IPS-NIHi11 (cell line): ENCODE data around the gene NCOA1.
A peak's percentile ranks its signal among the peaks of the same experiment; 100 is the strongest.
"Not testable (repeated sequence)": the region's sequence is repeated elsewhere in the genome, so short reads cannot be mapped to it uniquely, and the experiment has no call there.

Experiments
- DNase-seq: peaks from one replicate; pipeline ENCODE4 v3.0.0; 2012; ENCODE audit warnings: mixed read lengths, low spot score

NCOA1 gene

GRCh38 chr2:24539258-24539657, 48.2 kb downstream of the NCOA1 start:
- DNase-seq, result no peak

DNA sequence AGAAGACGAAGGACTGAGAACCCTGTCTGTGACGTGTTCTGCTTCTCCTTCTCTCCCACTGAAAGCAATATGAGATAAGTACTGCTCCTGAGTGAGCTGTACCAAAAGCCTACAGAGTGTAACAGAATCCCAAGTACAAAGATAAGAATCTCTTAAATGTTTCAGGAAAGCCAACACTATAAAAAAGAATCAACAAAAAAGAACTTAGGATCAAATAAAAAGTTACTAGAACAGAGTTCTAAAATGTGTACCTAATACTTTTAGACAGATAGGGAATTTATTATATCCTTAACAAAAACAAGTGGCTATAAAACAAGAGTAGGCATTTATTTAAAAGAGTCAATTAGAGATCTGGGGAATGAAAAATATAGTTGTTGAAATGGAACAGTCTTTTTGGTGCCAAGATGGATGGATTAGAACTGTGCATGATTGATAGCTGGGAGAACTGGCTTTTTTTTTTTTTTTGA, 49.0 kb downstream of the NCOA1 start:
- DNase-seq, result no peak

- no peak for DNase-seq
These were observed 50.6 kb downstream of the NCOA1 start for GRCh38 chr2:24541621-24542020.

DNA sequence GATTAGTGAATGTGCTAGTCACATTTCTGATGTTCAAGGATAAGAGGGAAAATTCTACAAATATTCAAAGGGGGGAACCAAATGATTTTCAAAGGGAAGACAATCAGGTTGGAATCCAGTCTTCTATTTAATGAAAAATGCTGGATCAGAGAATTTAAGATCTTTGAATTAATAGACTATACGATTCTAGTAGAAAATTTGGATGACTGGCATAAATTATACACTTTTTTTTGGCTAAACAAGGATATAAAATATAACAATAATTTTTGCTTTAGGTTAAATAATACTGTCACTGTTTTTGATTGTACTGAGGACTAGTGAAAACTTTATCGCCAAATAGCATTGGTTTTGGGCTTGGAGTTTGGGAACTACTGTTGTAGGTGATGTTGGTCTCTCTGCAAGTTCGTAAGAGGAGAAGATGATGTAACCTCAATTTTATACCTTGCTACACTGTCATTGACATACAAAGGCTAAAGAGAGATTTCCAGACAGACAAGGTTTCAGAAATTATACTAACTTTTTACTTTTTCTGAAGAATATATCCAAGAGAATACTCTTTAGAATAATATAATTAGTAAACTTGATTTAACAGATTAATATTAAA, 51.3 kb downstream of the NCOA1 start:
- no peak for DNase-seq

GRCh38 chr2:24543252-24543651, 52.2 kb downstream of the NCOA1 start:
- peak; percentile 25 for DNase-seq

DNA sequence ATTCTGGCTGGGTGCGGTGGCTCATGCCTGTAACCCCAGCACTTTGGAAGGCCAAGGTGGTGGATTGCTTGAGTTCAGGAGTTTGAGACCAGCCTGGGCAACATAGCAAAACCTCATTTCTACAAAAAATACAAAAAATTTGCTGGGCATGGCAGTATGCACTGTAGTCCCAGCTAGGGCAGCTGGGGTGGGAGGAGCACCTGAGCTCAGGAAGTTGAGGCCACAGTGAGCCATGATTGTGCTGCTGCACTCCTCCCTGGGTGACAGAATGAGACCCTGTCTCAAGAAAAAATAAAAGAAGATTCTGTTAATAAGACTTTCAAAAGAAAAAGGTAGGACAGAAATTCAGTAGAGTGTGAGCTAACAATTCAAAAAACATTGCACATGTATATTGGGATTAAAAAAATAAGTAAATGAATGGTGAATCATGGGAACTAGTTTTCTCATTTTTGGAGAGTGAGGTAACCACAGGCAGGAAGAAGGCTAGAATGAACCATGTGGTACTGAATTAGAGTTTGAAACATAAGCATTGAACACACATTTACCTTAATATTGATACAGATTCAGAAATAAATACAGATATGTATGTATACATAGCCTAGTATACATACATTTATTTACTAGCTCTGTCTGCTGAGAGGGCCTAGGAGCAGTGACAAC, 53.5 kb downstream of the NCOA1 start:
- DNase-seq, result no peak

GRCh38 chr2:24546669-24547068, 55.6 kb downstream of the NCOA1 start:
- DNase-seq, result no peak

DNA sequence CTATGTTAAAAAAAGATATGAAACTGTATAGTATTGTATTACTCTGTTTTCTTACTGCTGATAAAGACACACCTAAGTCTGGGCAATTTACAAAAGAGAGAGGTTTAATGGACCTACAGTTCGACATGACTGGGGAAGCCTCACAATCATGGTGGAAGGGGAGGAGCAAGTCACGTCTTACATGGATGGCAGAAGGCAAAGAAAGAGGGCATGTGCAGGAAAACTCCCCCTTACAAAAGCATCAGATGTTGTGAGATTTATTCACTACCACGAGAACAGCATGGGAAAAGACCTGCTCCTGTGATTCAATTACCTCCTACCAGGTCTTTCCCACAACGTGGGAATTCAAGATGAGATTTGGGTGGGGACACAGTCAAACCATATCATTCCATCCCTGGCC, 57.0 kb downstream of the NCOA1 start:
- no peak for DNase-seq

- not testable (repeated sequence) for DNase-seq
These were observed 59.2 kb downstream of the NCOA1 start for GRCh38 chr2:24550301-24550700.

DNA sequence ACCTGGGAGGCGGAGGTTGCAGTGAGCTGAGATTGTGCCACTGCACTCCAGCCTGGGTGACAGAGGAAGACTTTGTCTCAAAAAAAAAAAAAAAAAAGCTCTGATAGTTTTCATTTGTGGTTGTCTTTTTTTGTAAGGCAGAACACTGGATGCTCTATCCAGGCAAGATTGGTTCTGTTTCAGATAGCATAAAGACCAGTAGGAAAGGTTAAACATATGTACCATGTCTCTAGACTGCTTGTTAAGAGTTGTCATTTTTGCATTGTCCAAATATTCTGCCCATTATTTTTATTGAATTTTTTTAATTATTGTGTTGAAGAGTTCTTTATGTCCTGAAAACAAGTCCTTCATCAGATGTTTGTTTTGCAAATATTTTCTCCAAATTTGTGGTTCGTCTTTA, 60.0 kb downstream of the NCOA1 start:
- DNase-seq, result no peak

DNA sequence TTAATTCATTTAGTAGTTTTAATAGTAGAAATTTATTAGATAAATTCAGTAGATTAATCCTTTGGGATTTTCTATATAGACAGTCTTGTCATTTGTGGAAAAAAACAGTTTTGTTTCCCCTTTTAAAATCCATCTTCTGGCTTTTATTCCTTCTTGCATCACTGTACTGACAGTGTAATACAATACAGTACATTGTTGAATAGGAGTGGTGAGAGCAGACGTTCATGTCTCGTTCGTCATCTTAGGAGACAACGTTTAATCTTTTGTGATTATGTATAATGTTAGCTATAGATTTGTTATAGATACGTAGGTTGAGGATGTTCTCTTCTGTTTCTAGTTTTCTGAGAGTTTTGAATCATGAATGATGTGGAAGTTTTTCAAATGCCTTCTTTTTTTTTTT, 61.8 kb downstream of the NCOA1 start:
- DNase-seq, result no peak

- DNase-seq, result no peak
These were observed 67.9 kb downstream of the NCOA1 start for GRCh38 chr2:24558781-24559472.

GRCh38 chr2:24559473-24560113, 68.5 kb downstream of the NCOA1 start:
- DNase-seq, result no peak

- no peak for DNase-seq
These were observed 74.5 kb downstream of the NCOA1 start for GRCh38 chr2:24565537-24565936.

GRCh38 chr2:24566209-24566608, 75.2 kb downstream of the NCOA1 start:
- no peak for DNase-seq

DNA sequence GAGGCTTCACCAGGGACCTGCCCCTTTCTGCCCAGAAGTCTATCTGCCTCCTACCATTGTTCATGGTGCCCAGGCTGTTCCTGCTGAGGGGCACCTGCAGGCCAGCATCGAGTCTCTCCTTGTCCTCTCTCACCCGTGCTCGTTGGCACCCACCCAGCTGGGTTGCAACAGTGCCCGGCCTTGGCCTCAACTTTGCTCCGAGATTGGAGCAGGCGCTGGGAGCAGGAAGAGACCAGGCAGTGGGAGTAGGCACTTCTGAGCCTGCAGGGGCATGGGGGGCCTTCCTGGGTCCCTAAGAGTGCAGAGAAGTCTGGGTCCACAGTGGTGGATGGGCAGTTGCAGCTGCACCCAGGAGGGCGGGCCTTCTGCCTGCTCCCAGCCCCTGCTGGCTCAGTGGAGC, 75.6 kb downstream of the NCOA1 start:
- no peak for DNase-seq

- DNase-seq, result no peak
These were observed 77.5 kb downstream of the NCOA1 start for GRCh38 chr2:24568551-24568950.

- DNase-seq, result not testable (repeated sequence)
These were observed 78.5 kb downstream of the NCOA1 start for GRCh38 chr2:24569565-24569964.

- DNase-seq, result no peak
These were observed 79.2 kb downstream of the NCOA1 start for GRCh38 chr2:24570225-24570624.

- DNase-seq, result no peak
These were observed 80.9 kb downstream of the NCOA1 start for GRCh38 chr2:24571828-24572442.

- DNase-seq, result no peak
These were observed 85.1 kb downstream of the NCOA1 start for GRCh38 chr2:24576146-24576545.

- no peak for DNase-seq
These were observed 85.6 kb downstream of the NCOA1 start for GRCh38 chr2:24576617-24577016.
